Left ventricle myocardium superior (tissue), 1 donor: ENCODE data around the gene SLC16A13. TPM values are rescaled to one million over a fixed set of nuclear protein-coding genes. Genes with fewer than 3 reads are reported as not detected.
"Not testable (repeated sequence)": the region's sequence is repeated elsewhere in the genome, so short reads cannot be mapped to it uniquely, and the experiment has no call there.

ENCODE experiments used
- ATAC-seq: fragments of 200-7000 bp; cut with Tn5 transposase; one replicate; pipeline ENCODE4 v1.9.1; 2020; ENCODE audit warnings: mild to moderate bottlenecking, moderate library complexity
- DNase-seq: peaks from one replicate; pipeline ENCODE4 v3.0.0-alpha.2; 2020
- intact Hi-C: fragments of 100-400 bp; cut with micrococcal nuclease; formaldehyde crosslinking; loops from one replicate; pipeline ENCODE4 v1.11.0; 2022
- long read RNA-seq: library from polyadenylated mRNA; unstranded; transcript quantifications from one replicate; pipeline ENCODE4 v2.0.0, GENCODE V29; 2021
- total RNA-seq: library from RNA; stranded (reverse); fragmentation: NEBNext Ultra II Directional; extraction: Animal tissue kit (Norgen Biotek cat#: 25700); gene quantifications from one replicate; pipeline ENCODE4 v1.2.1, GENCODE V29; 2021
- donor health status: DM: no; HTN: yes; CAD: no; lungs with severe emphysema.

Gene SLC16A13
- total RNA-seq: 1.2 TPM
- long read RNA-seq: 0 reads

- peak; percentile 95 for DNase-seq
- peak; percentile 96 for ATAC-seq
- intact Hi-C loops: no loop called here
Observed at GRCh38 chr17:7035591-7036368, at the start of gene SLC16A13. Gene SLC16A13, plus strand, starts transcription at chr17:7036015. Its CDS starts 368 bp downstream, at chr17:7036383.

GRCh38 chr17:6986676-6987075, 49.1 kb upstream of the SLC16A13 start:
- intact Hi-C loops: no loop called here
- DNase-seq (no peak), ATAC-seq (no peak)

- no peak for ATAC-seq
- no peak for DNase-seq
- intact Hi-C loops: no loop called here
Observed at GRCh38 chr17:6989779-6990178, 46.0 kb upstream of the SLC16A13 start.

GRCh38 chr17:6993613-6994056, 42.2 kb upstream of the SLC16A13 start:
- DNase-seq, ATAC-seq, intact Hi-C loops: not testable (repeated sequence)

GRCh38 chr17:6994118-6994598, 41.7 kb upstream of the SLC16A13 start:
- intact Hi-C loops: no loop called here
- ATAC-seq (no peak), DNase-seq (no peak)

- intact Hi-C loops: no loop called here
- ATAC-seq (no peak), DNase-seq (no peak)
Observed at GRCh38 chr17:6994666-6995256, 41.1 kb upstream of the SLC16A13 start.

- DNase-seq: peak; percentile 58
- intact Hi-C loops: no loop called here
- peak; percentile 64 for ATAC-seq
Observed at GRCh38 chr17:6995500-6996255, 40.1 kb upstream of the SLC16A13 start, which contains the start of gene ALOX12. Gene ALOX12, plus strand, starts transcription at chr17:6996049. Its CDS starts 69 bp downstream, at chr17:6996118.

GRCh38 chr17:6996256-6997011, 39.4 kb upstream of the SLC16A13 start:
- no peak for DNase-seq
- ATAC-seq: peak; percentile 16
- intact Hi-C loops: no loop called here

GRCh38 chr17:6997171-6997570, 38.6 kb upstream of the SLC16A13 start:
- intact Hi-C loops: no loop called here
- DNase-seq: no peak
- no peak for ATAC-seq

GRCh38 chr17:6998855-6999508, 36.8 kb upstream of the SLC16A13 start:
- ATAC-seq (no peak), DNase-seq (no peak)
- intact Hi-C loops: no loop called here

- DNase-seq (no peak), ATAC-seq (no peak)
- intact Hi-C loops: loop anchor here (5.0 kb wide), 1 partner anchor 89 kb away; no protein-coding TSS in a partner anchor
Observed at GRCh38 chr17:7001318-7001961, 34.4 kb upstream of the SLC16A13 start.

GRCh38 chr17:7002288-7003047, 33.3 kb upstream of the SLC16A13 start:
- no peak for DNase-seq
- ATAC-seq: no peak
- intact Hi-C loops: loop anchor here (5.0 kb wide), 1 partner anchor 90 kb away; no protein-coding TSS in a partner anchor

GRCh38 chr17:7003745-7004144, 32.1 kb upstream of the SLC16A13 start:
- no peak for ATAC-seq
- intact Hi-C loops: loop anchor here (5.0 kb wide), 1 partner anchor 91 kb away; no protein-coding TSS in a partner anchor
- DNase-seq: no peak

GRCh38 chr17:7004398-7005253, 31.2 kb upstream of the SLC16A13 start:
- intact Hi-C loops: loop anchor here (5.0 kb wide), 1 partner anchor 92 kb away; no protein-coding TSS in a partner anchor
- peak; percentile 59 for ATAC-seq

GRCh38 chr17:7005716-7006115, 30.1 kb upstream of the SLC16A13 start:
- DNase-seq: no peak
- intact Hi-C loops: no loop called here
- no peak for ATAC-seq

More at GRCh38 chr17:7004398-7005253, 31.2 kb upstream of the SLC16A13 start:
- DNase-seq: no peak

- intact Hi-C loops: no loop called here
- ATAC-seq: no peak
- DNase-seq: no peak
Observed at GRCh38 chr17:7007143-7007542, 28.7 kb upstream of the SLC16A13 start.
